DND-41 (cell line): ENCODE results near the gene TCL1B.

Experiments
- ATAC-seq: fragments of 200-7000 bp; cut with Tn5 transposase; 3 replicates; pipeline ENCODE4 v1.9.1; 2021; ENCODE audit warnings: low read depth; ENCODE audit not compliant: insufficient read depth
- DNase-seq: peaks from one replicate; pipeline ENCODE4 v3.0.0-alpha.2; 2020
- H2AFZ ChIP-seq: 2 replicates; pipeline ENCODE4 v1.6.0; 2012; ENCODE audit warnings: low read depth, low read length
- H3K27ac ChIP-seq: 2 replicates; pipeline ENCODE4 v1.5.1; 2012; ENCODE audit warnings: low read length, inconsistent platforms
- H3K27me3 ChIP-seq: fragments of 200-600 bp; sonication (generic); 2 replicates; pipeline ENCODE4 v1.6.0; 2012; ENCODE audit warnings: low read length, mild to moderate bottlenecking, inconsistent platforms; ENCODE audit not compliant: insufficient read depth, poor library complexity
- H3K36me3 ChIP-seq: 2 replicates; pipeline ENCODE4 v1.5.1; 2012; ENCODE audit warnings: low read length, inconsistent platforms; ENCODE audit not compliant: insufficient read depth
- H3K4me1 ChIP-seq: 2 replicates; pipeline ENCODE4 v1.5.1; 2012; ENCODE audit warnings: mild to moderate bottlenecking, low read length; ENCODE audit not compliant: insufficient read depth
- H3K4me2 ChIP-seq: 2 replicates; pipeline ENCODE4 v1.6.0; 2012; ENCODE audit warnings: mild to moderate bottlenecking, moderate library complexity, low read length, inconsistent platforms; ENCODE audit not compliant: insufficient read depth
- H3K4me3 ChIP-seq, 2 experiments: fragments of 200-600 bp in 1 of 2; shearing (Covaris generic) in 1 of 2; 2 replicates each; pipeline ENCODE4 v1.5.1; 2012 to 2016; ENCODE audit warnings: inconsistent platforms in 2 of 2, low read length in 2 of 2, mild to moderate bottlenecking in 2 of 2, low read depth in 1 of 2, moderate library complexity in 1 of 2
- H3K79me2 ChIP-seq: 2 replicates; pipeline ENCODE4 v1.6.0; 2012; ENCODE audit warnings: low read length, inconsistent platforms; ENCODE audit not compliant: insufficient read depth
- H3K9ac ChIP-seq: 2 replicates; pipeline ENCODE4 v1.6.0; 2012; ENCODE audit warnings: low read depth, mild to moderate bottlenecking, inconsistent platforms, low read length, moderate library complexity
- H3K9me3 ChIP-seq: 2 replicates; pipeline ENCODE4 v1.5.1; 2012; ENCODE audit warnings: low read length, moderate library complexity, mild to moderate bottlenecking, inconsistent platforms; ENCODE audit not compliant: insufficient read depth, severe bottlenecking
- H4K20me1 ChIP-seq: 2 replicates; pipeline ENCODE4 v1.6.0; 2012; ENCODE audit warnings: low read length; ENCODE audit not compliant: insufficient read depth
- EZH2 ChIP-seq: IDR thresholded peaks from 3 replicates; pipeline ENCODE4 v1.6.1; 2012; ENCODE audit warnings: borderline replicate concordance, low read depth, mild to moderate bottlenecking, moderate library complexity, low read length, inconsistent platforms; ENCODE audit not compliant: severe bottlenecking
- TF ChIP-seq, protein P1 (sequence below): IDR thresholded peaks from 2 replicates; pipeline ENCODE4 v1.5.1; 2012; ENCODE audit warnings: borderline replicate concordance, low read length, moderate library complexity, mild to moderate bottlenecking; ENCODE audit not compliant: poor library complexity, severe bottlenecking; ENCODE audit errors: extremely low read depth

The TCL1B gene

DNA sequence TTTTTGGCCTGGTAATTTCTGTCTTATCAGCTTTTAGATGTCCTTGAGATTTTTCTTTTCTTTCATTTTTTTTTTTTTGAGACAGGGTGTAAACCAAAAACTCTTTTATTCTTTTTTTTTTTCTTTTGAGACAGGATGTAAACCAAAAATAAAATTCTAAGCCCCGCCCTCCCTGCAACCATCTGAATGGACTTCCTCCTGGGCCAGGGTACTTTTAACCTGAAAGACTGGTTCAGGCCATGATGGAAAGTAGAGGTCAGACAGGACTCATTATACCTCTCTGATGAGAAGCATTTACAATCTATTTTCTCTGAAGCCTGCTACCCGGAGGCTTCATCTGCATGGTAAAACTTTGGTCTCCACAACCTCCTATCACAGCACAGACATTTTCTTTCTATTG lies 33.5 kb upstream of the TCL1B start:
- no peak overlapping the region for H2AFZ ChIP-seq
- H3K27me3 ChIP-seq = no peaks in the 10 kb centered on the region
- no peak overlapping the region for H3K4me2 ChIP-seq
- H3K79me2 ChIP-seq = no peaks in the 10 kb centered on the region
- H3K9me3 ChIP-seq = no peaks in the 10 kb centered on the region
- DNase-seq = no peak
- ATAC-seq = no peak
- no peaks in the 10 kb centered on the region for H3K4me1 ChIP-seq
- no peak overlapping the region for H3K4me3 ChIP-seq
- no peaks in the 10 kb centered on the region for H3K36me3 ChIP-seq
- H3K27ac ChIP-seq = no peak overlapping the region
- H4K20me1 ChIP-seq = no peaks in the 10 kb centered on the region
- no peak overlapping the region for H3K9ac ChIP-seq
- TF ChIP-seq, protein P1, sequence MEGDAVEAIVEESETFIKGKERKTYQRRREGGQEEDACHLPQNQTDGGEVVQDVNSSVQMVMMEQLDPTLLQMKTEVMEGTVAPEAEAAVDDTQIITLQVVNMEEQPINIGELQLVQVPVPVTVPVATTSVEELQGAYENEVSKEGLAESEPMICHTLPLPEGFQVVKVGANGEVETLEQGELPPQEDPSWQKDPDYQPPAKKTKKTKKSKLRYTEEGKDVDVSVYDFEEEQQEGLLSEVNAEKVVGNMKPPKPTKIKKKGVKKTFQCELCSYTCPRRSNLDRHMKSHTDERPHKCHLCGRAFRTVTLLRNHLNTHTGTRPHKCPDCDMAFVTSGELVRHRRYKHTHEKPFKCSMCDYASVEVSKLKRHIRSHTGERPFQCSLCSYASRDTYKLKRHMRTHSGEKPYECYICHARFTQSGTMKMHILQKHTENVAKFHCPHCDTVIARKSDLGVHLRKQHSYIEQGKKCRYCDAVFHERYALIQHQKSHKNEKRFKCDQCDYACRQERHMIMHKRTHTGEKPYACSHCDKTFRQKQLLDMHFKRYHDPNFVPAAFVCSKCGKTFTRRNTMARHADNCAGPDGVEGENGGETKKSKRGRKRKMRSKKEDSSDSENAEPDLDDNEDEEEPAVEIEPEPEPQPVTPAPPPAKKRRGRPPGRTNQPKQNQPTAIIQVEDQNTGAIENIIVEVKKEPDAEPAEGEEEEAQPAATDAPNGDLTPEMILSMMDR = no peak
- TF ChIP-seq EZH2 = no peak

DNA sequence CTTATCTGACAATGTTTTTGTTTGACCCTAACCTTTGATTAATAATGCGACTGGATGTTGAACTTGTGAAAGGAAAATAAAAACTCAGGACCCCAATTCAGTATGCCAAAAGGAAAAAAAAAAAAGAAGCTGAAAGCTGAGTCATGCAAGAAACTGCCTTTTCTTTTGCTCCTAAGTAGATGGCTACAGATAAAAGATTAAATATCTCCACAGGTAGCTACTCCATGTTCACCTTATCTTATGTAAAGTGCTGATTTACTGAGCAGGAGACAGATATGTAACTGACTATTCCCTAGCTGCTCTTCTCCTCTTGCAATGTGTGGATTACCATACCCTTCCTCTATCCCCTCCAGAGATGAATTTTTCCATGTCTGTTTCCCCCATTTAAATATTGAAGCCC lies 30.8 kb upstream of the TCL1B start:
- TF ChIP-seq, protein P1 = no peak
- TF ChIP-seq EZH2 = no peak
- DNase-seq = no peak
- H2AFZ ChIP-seq = no peak overlapping the region

DNA sequence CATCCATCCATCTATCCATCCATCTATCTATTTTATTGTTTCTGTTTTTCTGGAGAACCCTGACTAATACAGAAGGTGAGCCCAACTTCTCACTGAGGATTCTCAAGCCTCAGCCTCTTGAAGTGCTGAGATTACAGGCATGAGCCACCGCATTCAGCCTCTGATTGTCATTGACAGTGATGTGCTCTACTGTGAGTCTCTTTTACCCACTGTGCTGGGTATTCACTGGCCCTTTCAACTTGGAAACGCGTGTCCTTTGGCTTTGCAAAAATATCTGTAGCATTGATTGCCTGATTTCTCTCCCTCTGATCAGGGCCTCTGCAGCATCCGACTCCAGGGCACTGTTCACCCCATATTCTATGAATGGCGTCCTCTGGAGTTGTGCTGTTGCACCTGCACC lies 29.6 kb upstream of the TCL1B start:
- Histone ChIP-seq H3K4me1 (no peaks in the 10 kb centered on the region), H3K79me2 (no peaks in the 10 kb centered on the region), H3K4me2 (no peak overlapping the region), H3K9me3 (no peaks in the 10 kb centered on the region), H2AFZ (no peak overlapping the region), H3K36me3 (no peaks in the 10 kb centered on the region), H3K9ac (no peak overlapping the region), H3K4me3 (no peak overlapping the region), H4K20me1 (no peaks in the 10 kb centered on the region; the same call in 1 of the 2 replicates), H3K27me3 (no peaks in the 10 kb centered on the region), H3K27ac (no peak overlapping the region)
- ATAC-seq (no peak), DNase-seq (no peak)
- TF ChIP-seq, protein P1 = no peak
- TF ChIP-seq EZH2 = no peak

More for the DNA sequence above, 30.8 kb upstream of the TCL1B start:
- Histone ChIP-seq H3K4me3 (no peak overlapping the region), H3K4me1 (no peaks in the 10 kb centered on the region), H3K9ac (no peak overlapping the region), H3K4me2 (no peak overlapping the region), H3K9me3 (no peaks in the 10 kb centered on the region), H4K20me1 (no peaks in the 10 kb centered on the region), H3K27ac (no peak overlapping the region), H3K27me3 (no peaks in the 10 kb centered on the region), H3K36me3 (no peaks in the 10 kb centered on the region), H3K79me2 (no peaks in the 10 kb centered on the region)
- no peak for ATAC-seq

DNA sequence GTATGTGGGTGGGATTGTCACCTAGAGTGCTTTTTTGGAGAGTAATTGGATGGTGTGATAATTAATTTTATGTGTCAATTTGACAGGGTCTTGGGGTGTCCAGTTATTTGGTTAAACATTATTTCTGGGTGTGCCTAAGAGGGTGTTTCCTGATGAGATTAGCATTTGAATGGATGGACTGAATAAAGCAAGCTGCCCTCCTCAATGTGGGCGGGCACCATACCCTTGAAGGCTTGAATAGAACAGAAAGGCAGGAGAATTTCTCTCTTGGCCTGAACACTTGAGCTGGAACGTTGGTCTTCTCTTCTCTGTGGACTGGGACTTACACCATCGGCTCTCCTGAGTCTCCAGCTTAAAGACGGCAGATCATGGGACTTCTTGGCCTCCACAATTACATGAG lies 28.8 kb upstream of the TCL1B start:
- no peak overlapping the region for H3K27ac ChIP-seq
- H3K27me3 ChIP-seq = no peaks in the 10 kb centered on the region
- H3K36me3 ChIP-seq = no peaks in the 10 kb centered on the region
- DNase-seq (no peak), ATAC-seq (no peak)
- H4K20me1 ChIP-seq = no peaks in the 10 kb centered on the region; the same call in 1 of the 2 replicates
- no peaks in the 10 kb centered on the region for H3K9me3 ChIP-seq
- H3K4me1 ChIP-seq = no peaks in the 10 kb centered on the region
- TF ChIP-seq, protein P1 = no peak
- TF ChIP-seq EZH2 = no peak
- H3K4me2 ChIP-seq = no peak overlapping the region
- H3K9ac ChIP-seq = no peak overlapping the region
- no peak overlapping the region for H2AFZ ChIP-seq
- no peak overlapping the region for H3K4me3 ChIP-seq
- no peaks in the 10 kb centered on the region for H3K79me2 ChIP-seq
